ENCODE results near the gene RNF7.
"Not testable (repeated sequence)": the region's sequence is repeated elsewhere in the genome, so short reads cannot be mapped to it uniquely, and the experiment has no call there.

The RNF7 gene

DNA sequence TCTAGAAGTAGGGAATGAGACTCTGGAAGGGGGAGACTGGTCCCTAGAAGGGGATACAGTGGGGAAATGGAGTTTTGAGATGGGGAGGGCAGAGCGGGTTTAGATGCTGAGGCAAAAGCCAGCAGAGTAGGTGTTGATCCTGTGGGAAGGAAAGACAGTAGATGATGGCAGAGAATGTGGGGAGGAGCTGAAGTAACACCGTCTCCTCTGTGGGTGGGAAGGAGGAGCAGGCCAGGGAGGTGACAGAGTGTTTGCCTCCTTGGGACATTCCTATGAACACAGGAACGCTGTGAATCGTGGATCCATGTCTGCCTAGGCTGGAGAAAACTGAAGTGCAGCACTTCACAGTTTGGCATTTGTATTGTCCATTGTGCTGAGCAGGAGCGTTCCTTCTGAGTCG is 45.5 kb downstream of the RNF7 start:
- no peak for DNase-seq

DNA sequence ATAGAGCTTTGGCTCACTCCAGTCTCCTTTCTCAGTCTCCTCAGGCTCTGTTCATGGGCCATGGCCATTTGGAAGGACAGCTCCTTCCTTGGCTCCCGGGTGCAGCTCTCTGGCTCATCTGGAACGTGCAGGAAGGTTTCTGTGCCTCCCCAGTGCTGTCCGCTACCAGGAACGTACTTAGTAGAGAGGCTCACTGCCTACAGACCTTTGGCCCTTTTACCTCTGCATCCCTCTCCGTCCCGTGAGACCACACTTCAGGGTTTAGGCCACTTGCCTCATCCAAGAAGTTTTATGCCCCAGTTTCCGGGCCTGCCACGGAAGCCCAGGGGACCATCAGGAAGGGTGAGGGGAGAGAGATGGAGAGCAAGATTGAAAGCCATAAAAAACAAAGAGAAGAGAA is 46.0 kb downstream of the RNF7 start:
- DNase-seq: no peak

DNA sequence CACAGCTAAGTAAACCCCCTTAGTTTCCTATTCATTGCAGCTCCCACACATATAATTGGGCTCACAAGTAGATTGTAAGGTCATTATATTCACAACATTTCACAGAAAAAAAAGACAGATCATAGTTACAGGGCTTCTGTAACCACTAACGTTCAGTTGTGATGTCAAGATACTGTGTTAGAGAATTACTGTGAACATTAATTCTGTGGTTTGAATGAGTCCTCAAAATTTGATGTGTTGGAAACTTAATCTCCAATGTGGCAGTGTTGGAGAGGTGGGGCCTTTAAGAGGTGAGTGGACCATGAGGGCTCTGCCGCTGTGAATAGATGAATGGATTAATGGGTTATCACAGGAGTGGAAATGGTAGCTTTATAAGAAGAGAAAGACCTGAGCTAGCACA is 46.4 kb downstream of the RNF7 start:
- no peak for DNase-seq

DNA sequence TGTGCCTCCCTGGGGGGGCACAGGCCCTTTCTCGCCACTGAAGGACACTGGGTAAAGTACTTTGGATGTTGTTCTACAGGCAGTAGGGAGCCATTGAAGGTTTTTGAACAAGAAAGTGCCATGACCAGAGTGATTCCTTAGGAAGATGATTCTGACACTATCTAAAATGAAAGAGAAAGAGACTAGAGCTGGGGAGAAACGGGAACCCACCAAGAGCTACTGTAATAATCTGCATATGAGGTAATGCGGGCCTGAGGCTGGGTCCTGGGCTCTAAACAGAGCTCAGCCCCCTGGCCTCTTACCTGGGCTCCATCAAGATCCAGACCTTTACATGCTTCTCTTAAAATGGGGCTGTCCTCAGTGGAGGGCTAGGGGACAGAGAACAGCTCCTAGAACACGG is 50.1 kb downstream of the RNF7 start:
- DNase-seq: no peak

DNA sequence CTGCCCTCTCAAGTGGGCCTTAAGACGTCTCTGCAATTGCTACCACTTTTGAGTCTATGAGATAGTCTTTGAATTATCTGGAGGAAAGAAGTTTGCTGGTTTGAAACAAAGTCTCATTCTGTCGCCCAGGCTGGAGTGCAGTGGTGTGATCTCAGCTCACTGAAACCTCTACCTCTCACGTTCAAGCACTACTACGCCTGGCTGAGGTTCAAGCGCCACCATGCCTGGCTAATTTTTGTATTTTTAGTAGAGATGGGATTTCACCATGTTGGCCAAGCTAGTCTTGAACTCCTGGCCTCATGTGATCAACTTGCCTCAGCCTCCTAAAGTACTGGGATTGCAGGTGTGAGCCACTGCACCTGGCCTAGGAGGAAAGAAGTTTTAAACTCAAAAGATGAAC is 50.7 kb downstream of the RNF7 start:
- DNase-seq: not testable (repeated sequence)

DNA sequence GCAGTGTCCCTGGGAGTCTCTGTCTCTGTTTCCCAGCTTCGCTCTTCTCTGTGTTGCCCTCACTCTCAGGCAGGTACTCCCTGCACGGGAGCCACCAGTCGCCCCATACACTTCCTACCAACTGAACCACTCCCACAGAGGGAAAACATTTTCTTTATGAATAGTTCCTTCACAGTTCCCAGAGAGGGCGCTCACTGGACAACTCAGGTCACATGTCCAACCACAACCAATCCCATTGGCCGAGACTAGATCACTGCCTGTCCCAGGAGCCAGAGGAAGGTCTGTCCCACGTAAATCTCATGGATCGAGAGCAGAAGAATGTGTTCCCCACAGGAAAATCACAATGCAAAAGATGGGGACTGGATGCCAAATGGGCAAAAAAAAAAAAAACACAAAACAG is 51.2 kb downstream of the RNF7 start:
- no peak for DNase-seq

DNA sequence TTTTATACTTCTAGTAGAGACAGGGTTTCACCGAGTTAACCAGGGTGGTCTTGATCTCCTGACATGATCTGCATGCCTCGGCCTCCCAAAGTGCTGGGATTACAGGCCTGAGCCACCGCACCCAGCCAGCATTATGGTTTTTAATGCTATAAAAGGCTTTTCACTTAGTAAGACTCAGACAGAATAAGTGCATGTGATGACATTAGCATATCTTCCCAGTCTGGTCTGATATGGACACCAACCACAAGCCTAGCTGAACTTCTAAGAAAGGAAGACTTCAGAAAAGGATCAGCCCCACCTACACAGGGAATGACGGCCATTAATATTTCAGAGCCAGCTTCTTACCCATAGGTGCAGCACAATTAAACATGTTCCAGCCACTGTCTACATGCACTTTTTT is 52.1 kb downstream of the RNF7 start:
- DNase-seq: no peak

DNA sequence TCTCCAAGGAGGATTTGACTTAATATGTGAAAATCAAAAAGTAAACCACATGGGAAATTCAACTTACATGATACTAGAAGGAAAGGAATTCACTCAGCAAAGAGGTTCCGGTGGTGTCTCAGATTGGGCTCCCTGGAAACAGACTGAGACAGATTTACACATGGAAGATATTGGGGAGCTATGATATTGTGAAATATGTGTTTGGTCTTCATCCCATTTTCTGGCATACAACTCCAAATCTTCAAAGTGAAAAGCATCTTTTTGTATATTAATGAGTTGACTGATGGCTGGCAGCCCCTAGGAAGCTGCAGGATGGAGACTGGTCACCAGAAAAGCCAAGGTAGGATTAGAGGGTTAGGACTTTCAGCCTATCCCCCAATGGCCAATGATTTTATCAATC is 54.4 kb downstream of the RNF7 start:
- DNase-seq: no peak

DNA sequence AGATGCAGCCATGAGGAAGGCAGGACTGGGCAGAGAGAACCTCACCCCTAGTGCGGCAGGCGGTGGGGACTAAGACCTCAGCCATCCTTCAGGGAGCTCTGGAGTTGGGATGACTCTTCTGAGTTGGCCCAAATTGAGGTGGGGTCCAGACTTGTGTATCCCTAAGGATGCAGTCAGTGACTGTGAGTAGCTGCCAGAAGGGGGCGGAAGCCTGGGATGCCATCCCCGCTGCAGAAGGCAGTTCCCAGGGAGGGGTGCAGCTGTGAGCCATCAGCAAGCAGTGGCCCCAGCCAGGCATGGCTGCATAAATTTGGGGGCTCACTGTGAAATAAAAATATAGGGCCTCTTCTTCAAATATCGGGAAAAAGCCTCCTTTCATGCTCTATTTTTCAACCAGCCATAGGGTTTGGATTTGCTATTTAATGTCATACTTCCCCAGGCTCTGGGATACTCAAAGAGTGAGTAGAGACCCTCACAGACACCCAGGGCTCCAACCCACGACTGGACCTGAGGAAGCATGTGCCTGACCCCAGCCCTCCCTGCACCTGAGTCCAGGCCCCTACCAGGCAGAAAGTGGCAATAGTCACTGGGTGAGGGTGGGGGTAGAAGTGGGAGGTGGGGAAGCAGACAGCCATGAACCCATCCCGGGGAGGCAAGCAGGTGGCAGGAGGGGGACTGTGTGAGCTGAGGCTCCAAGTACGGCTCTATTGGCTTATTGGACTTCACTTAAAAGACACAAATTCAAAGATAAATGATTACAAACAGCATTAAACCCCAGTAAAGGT is 55.6 kb downstream of the RNF7 start:
- DNase-seq: no peak

DNA sequence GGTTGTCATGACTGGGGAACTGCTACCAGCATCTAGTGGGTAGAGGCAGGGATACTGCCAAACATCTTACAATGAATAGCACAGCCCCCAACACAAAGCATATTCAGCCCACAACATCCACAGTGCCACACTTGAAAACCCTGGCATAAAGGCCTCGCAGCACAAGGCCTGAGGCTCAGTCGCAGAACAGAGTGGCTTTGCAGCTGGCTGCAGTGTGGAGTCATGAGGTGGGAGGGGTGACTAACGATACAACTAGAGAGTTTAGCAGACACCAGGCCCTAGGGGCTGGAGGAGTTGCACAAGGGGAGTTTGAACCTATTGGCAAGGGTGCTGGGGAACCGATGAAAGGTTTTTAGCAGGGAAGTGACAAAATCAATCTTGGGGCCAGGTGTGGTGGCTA is 57.2 kb downstream of the RNF7 start:
- no peak for DNase-seq

DNA sequence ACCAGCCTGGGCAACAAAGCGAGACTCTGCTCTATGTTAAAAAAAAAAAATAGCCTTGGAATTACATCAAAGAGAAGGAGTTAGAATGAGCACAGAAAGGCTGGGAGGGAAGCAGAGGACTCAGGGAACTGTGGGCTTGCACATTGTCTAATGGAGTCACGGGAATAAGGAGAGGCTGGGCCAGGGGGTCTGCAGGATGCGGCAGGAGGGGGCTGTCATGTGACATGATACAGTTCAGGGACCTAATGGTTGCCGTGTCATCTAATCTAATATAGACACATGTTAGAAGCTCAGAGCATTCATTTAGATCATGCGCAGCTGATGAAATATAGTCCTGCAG is 57.6 kb downstream of the RNF7 start:
- no peak for DNase-seq

DNA sequence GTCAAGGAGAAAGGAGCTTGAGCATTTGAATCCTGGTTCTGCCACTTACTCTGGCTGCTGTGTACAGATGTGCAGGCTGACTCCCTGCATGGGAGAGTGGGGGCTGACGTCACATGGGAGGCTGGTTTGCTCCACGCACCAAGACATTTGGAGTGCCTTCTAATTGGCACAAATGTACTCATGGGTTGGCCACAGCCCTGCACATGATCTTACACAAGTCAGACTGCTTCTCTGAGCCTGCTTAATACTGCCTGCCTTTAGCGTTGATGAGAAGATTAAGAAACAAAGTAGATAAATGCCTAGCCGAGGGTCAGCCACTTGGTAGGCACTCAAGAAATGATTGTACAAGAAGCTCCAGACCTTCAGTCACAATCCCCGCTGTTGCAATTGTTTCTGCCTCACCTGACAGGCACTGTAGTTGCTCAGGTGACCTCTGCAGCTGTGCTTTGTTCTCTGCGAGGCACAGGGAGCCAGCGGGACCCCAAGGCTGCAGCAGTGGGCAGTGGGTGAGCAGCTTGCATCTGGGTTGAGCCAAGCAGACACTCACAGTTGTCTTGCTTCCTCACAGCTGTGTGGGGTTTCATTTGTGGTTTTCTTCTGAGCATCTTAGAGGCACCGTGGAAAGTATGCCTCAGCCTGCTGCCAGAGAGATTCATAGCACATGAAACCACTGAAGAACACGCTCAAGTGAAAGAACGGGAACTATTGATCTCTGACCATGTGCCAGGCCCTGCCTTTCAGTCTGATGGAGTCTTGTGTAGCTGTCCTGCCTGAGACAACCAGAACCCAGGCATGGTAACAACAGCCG is 58.2 kb downstream of the RNF7 start:
- DNase-seq: no peak
